ENCODE results near the gene ITGA2.

ITGA2 gene

DNA sequence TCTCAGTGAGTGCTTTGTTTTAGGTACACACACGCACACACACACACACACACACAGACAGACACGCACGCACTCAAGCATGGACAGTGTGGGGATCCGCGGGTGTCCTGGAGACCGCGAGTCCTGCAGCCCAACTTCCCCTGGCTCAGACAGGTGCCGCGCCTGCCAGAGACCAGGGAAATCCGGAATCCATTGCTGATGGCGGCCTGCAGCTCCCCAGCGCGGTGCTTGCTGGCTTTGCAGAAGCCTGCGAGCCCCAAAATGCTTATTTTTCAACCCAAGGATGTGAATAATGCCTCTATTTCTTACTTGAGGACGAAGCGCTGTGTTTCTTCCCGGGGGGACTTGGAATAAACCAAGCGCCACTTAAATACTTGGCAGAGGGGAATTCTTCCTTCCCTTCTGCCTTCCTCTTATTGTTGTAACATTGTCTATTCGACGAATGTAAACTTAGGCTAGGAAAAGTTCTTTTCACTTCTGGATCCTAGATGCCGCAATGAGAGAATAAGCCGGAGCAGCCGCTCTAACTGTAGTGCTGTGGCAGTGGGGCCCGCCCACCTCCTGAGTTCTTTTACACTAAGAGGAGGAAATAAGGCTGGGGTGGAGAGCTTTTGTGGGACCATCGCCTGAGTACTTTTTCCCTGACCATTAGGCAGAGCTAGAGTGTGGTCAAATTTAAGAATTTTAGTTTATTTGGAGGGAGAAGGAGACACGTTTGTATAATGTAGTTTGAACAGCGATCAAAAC is 802 bp downstream of the ITGA2 start (continued):
- TF ChIP-seq, protein P1, sequence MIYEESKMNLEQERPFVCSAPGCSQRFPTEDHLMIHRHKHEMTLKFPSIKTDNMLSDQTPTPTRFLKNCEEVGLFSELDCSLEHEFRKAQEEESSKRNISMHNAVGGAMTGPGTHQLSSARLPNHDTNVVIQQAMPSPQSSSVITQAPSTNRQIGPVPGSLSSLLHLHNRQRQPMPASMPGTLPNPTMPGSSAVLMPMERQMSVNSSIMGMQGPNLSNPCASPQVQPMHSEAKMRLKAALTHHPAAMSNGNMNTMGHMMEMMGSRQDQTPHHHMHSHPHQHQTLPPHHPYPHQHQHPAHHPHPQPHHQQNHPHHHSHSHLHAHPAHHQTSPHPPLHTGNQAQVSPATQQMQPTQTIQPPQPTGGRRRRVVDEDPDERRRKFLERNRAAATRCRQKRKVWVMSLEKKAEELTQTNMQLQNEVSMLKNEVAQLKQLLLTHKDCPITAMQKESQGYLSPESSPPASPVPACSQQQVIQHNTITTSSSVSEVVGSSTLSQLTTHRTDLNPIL (CRISPR knock-in tag; IDR thresholded peaks at IDR 0.05; ENCODE audit: low read depth) = no peak

- TF ChIP-seq, protein P2, sequence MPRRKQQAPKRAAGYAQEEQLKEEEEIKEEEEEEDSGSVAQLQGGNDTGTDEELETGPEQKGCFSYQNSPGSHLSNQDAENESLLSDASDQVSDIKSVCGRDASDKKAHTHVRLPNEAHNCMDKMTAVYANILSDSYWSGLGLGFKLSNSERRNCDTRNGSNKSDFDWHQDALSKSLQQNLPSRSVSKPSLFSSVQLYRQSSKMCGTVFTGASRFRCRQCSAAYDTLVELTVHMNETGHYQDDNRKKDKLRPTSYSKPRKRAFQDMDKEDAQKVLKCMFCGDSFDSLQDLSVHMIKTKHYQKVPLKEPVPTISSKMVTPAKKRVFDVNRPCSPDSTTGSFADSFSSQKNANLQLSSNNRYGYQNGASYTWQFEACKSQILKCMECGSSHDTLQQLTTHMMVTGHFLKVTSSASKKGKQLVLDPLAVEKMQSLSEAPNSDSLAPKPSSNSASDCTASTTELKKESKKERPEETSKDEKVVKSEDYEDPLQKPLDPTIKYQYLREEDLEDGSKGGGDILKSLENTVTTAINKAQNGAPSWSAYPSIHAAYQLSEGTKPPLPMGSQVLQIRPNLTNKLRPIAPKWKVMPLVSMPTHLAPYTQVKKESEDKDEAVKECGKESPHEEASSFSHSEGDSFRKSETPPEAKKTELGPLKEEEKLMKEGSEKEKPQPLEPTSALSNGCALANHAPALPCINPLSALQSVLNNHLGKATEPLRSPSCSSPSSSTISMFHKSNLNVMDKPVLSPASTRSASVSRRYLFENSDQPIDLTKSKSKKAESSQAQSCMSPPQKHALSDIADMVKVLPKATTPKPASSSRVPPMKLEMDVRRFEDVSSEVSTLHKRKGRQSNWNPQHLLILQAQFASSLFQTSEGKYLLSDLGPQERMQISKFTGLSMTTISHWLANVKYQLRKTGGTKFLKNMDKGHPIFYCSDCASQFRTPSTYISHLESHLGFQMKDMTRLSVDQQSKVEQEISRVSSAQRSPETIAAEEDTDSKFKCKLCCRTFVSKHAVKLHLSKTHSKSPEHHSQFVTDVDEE (CRISPR knock-in tag; IDR thresholded peaks at IDR 0.05) = no peak
- TF ChIP-seq ARNTL (CRISPR knock-in tag; IDR thresholded peaks at IDR 0.05; ENCODE audit: borderline replicate concordance, low read depth) (no peak), POU6F1 (CRISPR knock-in tag; IDR thresholded peaks at IDR 0.05; ENCODE audit: borderline replicate concordance, low read depth) (no peak), TCF4 (CRISPR knock-in tag; IDR thresholded peaks at IDR 0.05; ENCODE audit: borderline replicate concordance) (no peak), TOX (CRISPR knock-in tag; IDR thresholded peaks at IDR 0.05; ENCODE audit: borderline replicate concordance) (no peak), GLIS3 (CRISPR knock-in tag; IDR thresholded peaks at IDR 0.05) (no peak), OSR1 (CRISPR knock-in tag; IDR thresholded peaks at IDR 0.05) (no peak), ZNF565 (CRISPR knock-in tag; conservative IDR thresholded peaks at IDR 0.05; ENCODE audit: low read depth) (no peak), RARB (CRISPR knock-in tag; IDR thresholded peaks at IDR 0.05) (no peak)
- TF ChIP-seq, protein P3, sequence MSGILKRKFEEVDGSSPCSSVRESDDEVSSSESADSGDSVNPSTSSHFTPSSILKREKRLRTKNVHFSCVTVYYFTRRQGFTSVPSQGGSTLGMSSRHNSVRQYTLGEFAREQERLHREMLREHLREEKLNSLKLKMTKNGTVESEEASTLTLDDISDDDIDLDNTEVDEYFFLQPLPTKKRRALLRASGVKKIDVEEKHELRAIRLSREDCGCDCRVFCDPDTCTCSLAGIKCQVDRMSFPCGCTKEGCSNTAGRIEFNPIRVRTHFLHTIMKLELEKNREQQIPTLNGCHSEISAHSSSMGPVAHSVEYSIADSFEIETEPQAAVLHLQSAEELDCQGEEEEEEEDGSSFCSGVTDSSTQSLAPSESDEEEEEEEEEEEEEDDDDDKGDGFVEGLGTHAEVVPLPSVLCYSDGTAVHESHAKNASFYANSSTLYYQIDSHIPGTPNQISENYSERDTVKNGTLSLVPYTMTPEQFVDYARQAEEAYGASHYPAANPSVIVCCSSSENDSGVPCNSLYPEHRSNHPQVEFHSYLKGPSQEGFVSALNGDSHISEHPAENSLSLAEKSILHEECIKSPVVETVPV (CRISPR knock-in tag; IDR thresholded peaks at IDR 0.05) = no peak
- TF ChIP-seq, protein P1 (CRISPR knock-in tag; IDR thresholded peaks at IDR 0.05; ENCODE audit: low read depth) = no peak
- ATAC-seq = no peak
Measured at GRCh38 chr5:52990528-52990925, 1.4 kb downstream of the ITGA2 start.

GRCh38 chr5:52993367-52993766 is 4.2 kb downstream of the ITGA2 start:
- ATAC-seq = no peak
- TF ChIP-seq POU6F1 (CRISPR knock-in tag; IDR thresholded peaks at IDR 0.05; ENCODE audit: borderline replicate concordance, low read depth) = no peak
- TF ChIP-seq ZFP30 (CRISPR knock-in tag; IDR thresholded peaks at IDR 0.05) = no peak
- TF ChIP-seq TOX (CRISPR knock-in tag; IDR thresholded peaks at IDR 0.05; ENCODE audit: borderline replicate concordance) = no peak
- TF ChIP-seq ZNF8 (CRISPR knock-in tag; IDR thresholded peaks at IDR 0.05) = no peak
- TF ChIP-seq OSR1 (CRISPR knock-in tag; IDR thresholded peaks at IDR 0.05) = no peak
- no peak for TF ChIP-seq SNAI2 (CRISPR knock-in tag; IDR thresholded peaks at IDR 0.05)
- TF ChIP-seq GLIS3 (CRISPR knock-in tag; IDR thresholded peaks at IDR 0.05) = no peak
- TF ChIP-seq, protein P3 (CRISPR knock-in tag; IDR thresholded peaks at IDR 0.05) = no peak
- no peak for TF ChIP-seq ESRRG (CRISPR knock-in tag; IDR thresholded peaks at IDR 0.05)

All from SK-N-SH treated with all-trans-retinoic acid at 6 μM for 48 hours (cell line).